Erythroblast (primary cell): ENCODE data around the gene ICAM2.

Source experiments
- GATA1 ChIP-seq: IDR thresholded peaks from 2 replicates; pipeline ENCODE4 v1.6.1; 2011; ENCODE audit warnings: low read depth, mild to moderate bottlenecking, control low read depth, low read length, moderate library complexity
- POLR2A ChIP-seq: IDR thresholded peaks from 2 replicates; pipeline ENCODE4 v1.6.1; 2011; ENCODE audit warnings: mild to moderate bottlenecking, low read length

DNA sequence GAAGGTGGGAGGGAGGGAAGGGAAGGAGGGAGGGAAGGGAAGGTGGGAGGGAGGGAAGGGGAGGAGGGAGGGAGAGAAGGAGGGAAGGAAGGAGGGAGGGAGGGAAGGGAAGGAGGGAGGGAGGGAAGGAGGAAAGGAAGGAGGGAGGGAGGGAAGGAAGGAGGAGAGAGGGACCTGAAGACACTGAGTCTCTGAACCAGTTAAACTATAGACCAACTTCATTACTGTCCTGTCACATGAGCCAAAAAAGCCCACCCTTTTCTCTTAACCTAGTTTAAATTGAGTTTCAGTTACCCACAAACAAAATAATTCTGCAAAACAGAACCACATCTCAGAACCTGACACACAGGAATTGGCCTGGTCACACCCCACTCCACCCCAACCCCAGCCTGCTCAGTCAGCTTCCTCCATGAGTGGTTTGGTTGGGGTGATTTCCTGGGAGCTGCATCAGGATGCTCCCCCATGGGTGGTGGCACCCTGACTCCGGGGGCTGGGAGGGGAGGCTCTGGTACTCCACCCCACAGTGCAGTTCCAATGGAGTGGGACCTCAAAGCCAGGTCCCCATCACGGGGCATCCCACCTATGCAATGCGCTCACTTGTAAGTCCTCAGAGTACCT is 27.0 kb downstream of the ICAM2 start:
- no peak for TF ChIP-seq POLR2A
- TF ChIP-seq GATA1: no peak
